Stimulated activated CD8-positive, alpha-beta memory T cell treated with anti-CD3 and anti-CD28 coated beads, Interleukin-12 subunit alpha, Interleukin-12 subunit beta, amount 100 ng/mL, for 1 hour (primary cell): Measurements from ENCODE around the gene ZNF644.
"Not testable (repeated sequence)": the region's sequence is repeated elsewhere in the genome, so short reads cannot be mapped to it uniquely, and the experiment has no call there.

ENCODE experiments used
- DNase-seq: peaks from one replicate; pipeline ENCODE4 v3.0.0-alpha.2; 2020; ENCODE audit warnings: low read depth

ZNF644 gene

GRCh38 chr1:90925928-90926869 lies 95.6 kb downstream of the ZNF644 start:
- DNase-seq, result no peak

- no peak for DNase-seq
Observed at GRCh38 chr1:90924982-90925381, 96.9 kb downstream of the ZNF644 start.

- no peak for DNase-seq
Observed at GRCh38 chr1:90922996-90923395, 98.8 kb downstream of the ZNF644 start.

- no peak for DNase-seq
Observed at GRCh38 chr1:90922202-90922601, 99.6 kb downstream of the ZNF644 start.

GRCh38 chr1:90919900-90920299 lies 101.9 kb downstream of the ZNF644 start:
- no peak for DNase-seq

- DNase-seq, result no peak
Observed at GRCh38 chr1:90919190-90919719, 102.6 kb downstream of the ZNF644 start.

- no peak for DNase-seq
Observed at GRCh38 chr1:90911353-90911752, 110.5 kb downstream of the ZNF644 start.

- DNase-seq, result no peak
Observed at GRCh38 chr1:90902672-90903071, 119.2 kb downstream of the ZNF644 start.

- DNase-seq, result no peak
Observed at GRCh38 chr1:90899263-90899662, 122.6 kb downstream of the ZNF644 start.

GRCh38 chr1:90893679-90894078 lies 128.2 kb downstream of the ZNF644 start:
- DNase-seq, result not testable (repeated sequence)

- DNase-seq, result not testable (repeated sequence)
Observed at GRCh38 chr1:90892884-90893283, 129.0 kb downstream of the ZNF644 start.

- DNase-seq, result not testable (repeated sequence)
Observed at GRCh38 chr1:90892196-90892595, 129.6 kb downstream of the ZNF644 start.

- DNase-seq, result not testable (repeated sequence)
Observed at GRCh38 chr1:90891756-90892155, 130.1 kb downstream of the ZNF644 start.

- no peak for DNase-seq
Observed at GRCh38 chr1:90882221-90882620, 139.6 kb downstream of the ZNF644 start.

- no peak for DNase-seq
Observed at GRCh38 chr1:90881034-90881433, 140.8 kb downstream of the ZNF644 start.

GRCh38 chr1:90879281-90879680 lies 142.6 kb downstream of the ZNF644 start:
- DNase-seq, result no peak

- DNase-seq, result no peak
Observed at GRCh38 chr1:90876101-90876500, 145.7 kb downstream of the ZNF644 start.
